ENCODE results near the gene PHRF1.

The PHRF1 gene

GRCh38 chr11:575996-576768 lies at the start of gene PHRF1:
TSS of gene PHRF1 (plus strand) at chr11:576470. CDS start at chr11:581513, 5,043 bp downstream.
- DNase-seq, result peak; percentile 81

GRCh38 chr11:528166-528814 lies 48.0 kb upstream of the PHRF1 start:
- DNase-seq, result no peak

GRCh38 chr11:528815-529727 lies 47.2 kb upstream of the PHRF1 start:
- no peak for DNase-seq

- no peak for DNase-seq
Measured at GRCh38 chr11:529728-530411, 46.4 kb upstream of the PHRF1 start.

- DNase-seq, result no peak
Measured at GRCh38 chr11:530960-531831, 45.1 kb upstream of the PHRF1 start.

GRCh38 chr11:531919-532526 lies 44.2 kb upstream of the PHRF1 start:
- no peak for DNase-seq

GRCh38 chr11:532527-532985 lies 43.7 kb upstream of the PHRF1 start:
- no peak for DNase-seq

- no peak for DNase-seq
Measured at GRCh38 chr11:532986-533585, 43.2 kb upstream of the PHRF1 start.

- DNase-seq, result no peak
Measured at GRCh38 chr11:533586-534395, 42.5 kb upstream of the PHRF1 start.

- no peak for DNase-seq
Measured at GRCh38 chr11:534396-535209, 41.7 kb upstream of the PHRF1 start.

- DNase-seq, result no peak
Measured at GRCh38 chr11:535210-535518, 41.1 kb upstream of the PHRF1 start.

GRCh38 chr11:535519-536454 lies 40.5 kb upstream of the PHRF1 start, which contains the start of gene HRAS:
TSS of gene HRAS (minus strand) at chr11:535576.
- peak; percentile 53 for DNase-seq

GRCh38 chr11:536841-537621 lies 39.2 kb upstream of the PHRF1 start, which contains the start of gene LRRC56:
TSS of gene LRRC56 (plus strand) at chr11:537527. CDS start at chr11:540685, 3,158 bp downstream.
- DNase-seq, result peak; percentile 37

- no peak for DNase-seq
Measured at GRCh38 chr11:537622-538430, 38.4 kb upstream of the PHRF1 start.

GRCh38 chr11:538431-539051 lies 37.7 kb upstream of the PHRF1 start:
- no peak for DNase-seq

Data from NCI-H1436 treated with DMSO at 0.1 percent for 48 hours (cell line).